H1 (cell line): ENCODE measurements around the gene ZBTB20. TPM values are rescaled to one million over a fixed set of nuclear protein-coding genes. Genes with fewer than 3 reads are reported as not detected.

Experiments
- CTCF ChIA-PET: fragments of 300-600 bp; sonication (Branson Sonifier 250); formaldehyde crosslinking; loops from one replicate; lab custom pipeline; 2021; ENCODE audit not compliant: partially characterized antibody; lab: Charles Lee
- POLR2A ChIA-PET: fragments of 300-600 bp; sonication (Branson Sonifier 250); formaldehyde crosslinking; loops from one replicate; lab custom pipeline; 2021; ENCODE audit warnings: inconsistent platforms; ENCODE audit not compliant: partially characterized antibody; lab: Charles Lee
- DNase-seq, 2 experiments: peaks; one replicate each; pipeline versions ENCODE4 v3.0.0 to v3.0.0-alpha.2; 2010 to 2022; ENCODE audit warnings: low spot score in 2 of 2, low read depth in 1 of 2, mixed read lengths in 1 of 2
- FAIRE-seq: peaks from 2 replicates; lab custom pipeline; 2011; peaks lifted over from hg19 to GRCh38; lab: Jason Lieb, UNC
- H2AFZ ChIP-seq: 2 replicates; pipeline ENCODE4 v1.8.1; 2012; ENCODE audit warnings: low read length, inconsistent platforms
- H2AK5ac ChIP-seq: 2 replicates; pipeline ENCODE4 v1.6.1; 2013; ENCODE audit warnings: low read depth, low read length
- H2BK120ac ChIP-seq: replicated peaks from 2 replicates; pipeline ENCODE3; 2013; ENCODE audit warnings: low read depth, low read length, inconsistent platforms
- H2BK12ac ChIP-seq: 2 replicates; pipeline ENCODE4 v1.6.1; 2013; ENCODE audit warnings: low read depth, low read length
- H2BK15ac ChIP-seq: 2 replicates; pipeline ENCODE4 v1.6.1; 2013; ENCODE audit warnings: low read length
- H2BK20ac ChIP-seq: 2 replicates; pipeline ENCODE4 v1.6.1; 2013; ENCODE audit warnings: low read length
- H2BK5ac ChIP-seq: 2 replicates; pipeline ENCODE4 v1.6.1; 2013; ENCODE audit warnings: low read depth, low read length
- H3K14ac ChIP-seq: 2 replicates; pipeline ENCODE4 v1.6.1; 2013; ENCODE audit warnings: inconsistent platforms; ENCODE audit not compliant: insufficient read length
- H3K18ac ChIP-seq: 2 replicates; pipeline ENCODE4 v1.6.1; 2013; ENCODE audit warnings: low read length; ENCODE audit errors: extremely low read depth
- H3K23ac ChIP-seq: 2 replicates; pipeline ENCODE4 v1.6.1; 2013; ENCODE audit warnings: inconsistent platforms; ENCODE audit not compliant: insufficient read length
- H3K23me2 ChIP-seq: 2 replicates; pipeline ENCODE4 v1.6.1; 2013; ENCODE audit warnings: low read depth, low read length
- H3K27ac ChIP-seq: 2 replicates; pipeline ENCODE4 v1.6.1; 2011; ENCODE audit warnings: low read depth, low read length, inconsistent platforms
- H3K27me3 ChIP-seq, 4 experiments: replicated peaks in 1 of 4; 1 replicate in 1 of 4; 2 replicates in 3 of 4; pipeline versions ENCODE4 v1.6.1 to v1.8.1; 2011 to 2013; ENCODE audit warnings: low read length in 3 of 4, mild to moderate bottlenecking in 3 of 4, inconsistent platforms in 2 of 4, mixed read lengths in 2 of 4, moderate library complexity in 1 of 4; ENCODE audit not compliant: control insufficient read depth in 3 of 4, insufficient read depth in 3 of 4; ENCODE audit errors: extremely low read depth in 1 of 4
- H3K36me3 ChIP-seq, 4 experiments: 2 replicates each; pipeline versions ENCODE4 v1.6.1 to v1.8.1; 2011 to 2013; ENCODE audit warnings: mild to moderate bottlenecking in 4 of 4, low read length in 3 of 4, moderate library complexity in 2 of 4, control low read depth in 1 of 4, inconsistent platforms in 1 of 4; ENCODE audit not compliant: insufficient read depth in 4 of 4, control insufficient read depth in 2 of 4
- H3K4ac ChIP-seq: replicated peaks from 2 replicates; pipeline ENCODE3; 2013; ENCODE audit warnings: low read length, low read depth, mixed read lengths, inconsistent platforms; ENCODE audit not compliant: insufficient read length
- H3K4me1 ChIP-seq, 4 experiments: replicated peaks in 1 of 4; 1 replicate in 1 of 4; 2 replicates in 3 of 4; pipeline versions ENCODE4 v1.6.1 to v1.8.1; 2011 to 2013; ENCODE audit warnings: low read length in 3 of 4, inconsistent platforms in 2 of 4, mixed read lengths in 1 of 4; ENCODE audit not compliant: insufficient read depth in 4 of 4, control insufficient read depth in 3 of 4
- H3K4me2 ChIP-seq, 2 experiments: 2 replicates each; pipeline versions ENCODE4 v1.6.1 to v1.8.1; 2011 to 2013; ENCODE audit warnings: low read depth in 2 of 2, low read length in 2 of 2, control low read depth in 1 of 2, inconsistent platforms in 1 of 2, mild to moderate bottlenecking in 1 of 2; ENCODE audit not compliant: insufficient read depth in 1 of 2
- H3K4me3 ChIP-seq, 4 experiments: fragments of 200-600, 300-600 bp in 1 of 4; sonication (generic), shearing (Covaris generic), sonication (Bioruptor Twin) in 1 of 4; 2 replicates each; pipeline versions ENCODE4 v1.5.1 to v1.8.1; 2011 to 2016; ENCODE audit warnings: low read length in 4 of 4, low read depth in 3 of 4, control low read depth in 2 of 4, inconsistent platforms in 2 of 4, mild to moderate bottlenecking in 2 of 4, mixed read lengths in 1 of 4, moderate library complexity in 1 of 4; ENCODE audit not compliant: insufficient read depth in 2 of 4; ENCODE audit errors: extremely low read depth in 1 of 4
- H3K56ac ChIP-seq: replicated peaks from 2 replicates; pipeline ENCODE3; 2013; ENCODE audit warnings: low read depth, mild to moderate bottlenecking, mixed read lengths, low read length, inconsistent platforms; ENCODE audit not compliant: insufficient read length
- H3K79me1 ChIP-seq: 2 replicates; pipeline ENCODE4 v1.6.1; 2013; ENCODE audit warnings: low read depth, low read length, control low read depth
- H3K79me2 ChIP-seq, 2 experiments: 2 replicates each; pipeline versions ENCODE4 v1.6.1 to v1.8.1; 2012 to 2013; ENCODE audit warnings: low read length in 2 of 2, mild to moderate bottlenecking in 2 of 2, inconsistent platforms in 1 of 2; ENCODE audit not compliant: insufficient read depth in 2 of 2, control insufficient read depth in 1 of 2
- H3K9ac ChIP-seq, 4 experiments: replicated peaks in 1 of 4; 1 replicate in 1 of 4; 2 replicates in 3 of 4; pipeline versions ENCODE4 v1.6.1 to v1.8.1; 2011 to 2013; ENCODE audit warnings: low read depth in 3 of 4, low read length in 3 of 4, control low read depth in 2 of 4, mild to moderate bottlenecking in 2 of 4, moderate library complexity in 2 of 4, inconsistent platforms in 1 of 4; ENCODE audit errors: extremely low read depth in 1 of 4
- H3K9me3 ChIP-seq, 2 experiments: 2 replicates each; pipeline versions ENCODE4 v1.6.1 to v1.8.1; 2012 to 2013; ENCODE audit warnings: mild to moderate bottlenecking in 2 of 2, moderate library complexity in 2 of 2, control low read depth in 1 of 2, inconsistent platforms in 1 of 2, low read depth in 1 of 2, low read length in 1 of 2, mixed read lengths in 1 of 2; ENCODE audit not compliant: insufficient read depth in 2 of 2
- H4K20me1 ChIP-seq, 2 experiments: replicated peaks in 1 of 2; 2 replicates each; pipeline versions ENCODE3 to v1.8.1; 2011 to 2013; ENCODE audit warnings: inconsistent platforms in 2 of 2, low read length in 2 of 2, mild to moderate bottlenecking in 1 of 2; ENCODE audit not compliant: insufficient read depth in 2 of 2, control insufficient read depth in 1 of 2
- H4K5ac ChIP-seq: 2 replicates; pipeline ENCODE4 v1.6.1; 2013; ENCODE audit warnings: low read length, low read depth, mixed read lengths, inconsistent platforms; ENCODE audit not compliant: insufficient read length
- H4K8ac ChIP-seq: 2 replicates; pipeline ENCODE4 v1.8.0; 2013; ENCODE audit warnings: mild to moderate bottlenecking, moderate library complexity, low read length, inconsistent platforms; ENCODE audit not compliant: insufficient read depth; ENCODE audit errors: extremely low read depth
- H4K91ac ChIP-seq: replicated peaks from 2 replicates; pipeline ENCODE3; 2013; ENCODE audit warnings: low read length, mixed read lengths, inconsistent platforms; ENCODE audit not compliant: insufficient read length
- CEBPB ChIP-seq: IDR thresholded peaks from 2 replicates; pipeline ENCODE4 v1.6.1; 2012; ENCODE audit warnings: low read depth, low read length
- CREB1 ChIP-seq: IDR thresholded peaks from 2 replicates; pipeline ENCODE4 v1.6.1; 2012; ENCODE audit warnings: inconsistent platforms
- EZH2 ChIP-seq: fragments of 200-600 bp; sonication (generic); IDR thresholded peaks from 2 replicates; pipeline ENCODE4 v1.7.1; 2012; ENCODE audit warnings: low read depth, mild to moderate bottlenecking, moderate library complexity, low read length, inconsistent platforms; ENCODE audit not compliant: severe bottlenecking
- KDM4A ChIP-seq: IDR thresholded peaks from one replicate; pipeline ENCODE4 v1.7.1; 2012; ENCODE audit warnings: low read depth, mild to moderate bottlenecking, moderate library complexity, low read length, inconsistent platforms; ENCODE audit not compliant: severe bottlenecking
- SP4 ChIP-seq: IDR thresholded peaks from 2 replicates; pipeline ENCODE4 v1.6.1; 2012; ENCODE audit warnings: low read length, inconsistent platforms
- TBP ChIP-seq: IDR thresholded peaks from 2 replicates; pipeline ENCODE4 v1.6.1; 2011; ENCODE audit warnings: low read depth, low read length, improper control_type of control experiment
- TCF12 ChIP-seq: IDR thresholded peaks from 2 replicates; pipeline ENCODE4 v1.6.1; 2011; ENCODE audit warnings: low read depth, mild to moderate bottlenecking, low read length
- WGBS, 2 experiments: shearing (Covaris generic) in 1 of 2; methylation state at CpG; one replicate each; pipeline versions ENCODE4 v1.1.6 to v1.1.7; 2013 to 2015; ENCODE audit warnings: low lambda C conversion rate in 2 of 2, mixed read lengths in 2 of 2, inconsistent platforms in 1 of 2, low coverage in 1 of 2, missing lambda C conversion rate in 1 of 2; ENCODE audit not compliant: insufficient replicate concordance in 2 of 2, insufficient coverage in 1 of 2, insufficient read length in 1 of 2; ENCODE audit errors: extremely low coverage in 1 of 2, missing lambda C conversion rate in 1 of 2; 5-methylcytosine and 5-hydroxymethylcytosine counted together
- polyA plus RNA-seq, 7 experiments: library from polyadenylated mRNA; depleted of rRNA in 3 of 7; stranded (reverse) in 5 of 7; unstranded in 2 of 7; fragments of >200 nt in 5 of 7; fragments of 200-250 nt in 2 of 7; gene quantifications; 1 replicate in 5 of 7; 2 replicates in 1 of 7; 4 replicates in 1 of 7; pipeline versions ENCODE4 v1.2.1 to v1.2.3, GENCODE V29; 2011 to 2013; ENCODE audit warnings: missing spikeins in 2 of 7, mixed read lengths in 2 of 7
- total RNA-seq: library from RNA; stranded (reverse); fragmentation: NEBNext Ultra II Directional; extraction: Animal tissue kit (Norgen Biotek cat#: 25700); gene quantifications from 2 replicates; pipeline ENCODE4 v1.2.1, GENCODE V29; 2021
- TF ChIP-seq, protein P1 (sequence below): IDR thresholded peaks from 2 replicates; pipeline ENCODE4 v1.6.1; 2012; ENCODE audit warnings: inconsistent platforms

Gene ZBTB20
- total and polyA plus RNA-seq, 2 of the 8 experiments (the other 6 are each of a cell fraction or from before 2014, with no cell fraction given) = 0.35 to 1.3 TPM

DNA sequence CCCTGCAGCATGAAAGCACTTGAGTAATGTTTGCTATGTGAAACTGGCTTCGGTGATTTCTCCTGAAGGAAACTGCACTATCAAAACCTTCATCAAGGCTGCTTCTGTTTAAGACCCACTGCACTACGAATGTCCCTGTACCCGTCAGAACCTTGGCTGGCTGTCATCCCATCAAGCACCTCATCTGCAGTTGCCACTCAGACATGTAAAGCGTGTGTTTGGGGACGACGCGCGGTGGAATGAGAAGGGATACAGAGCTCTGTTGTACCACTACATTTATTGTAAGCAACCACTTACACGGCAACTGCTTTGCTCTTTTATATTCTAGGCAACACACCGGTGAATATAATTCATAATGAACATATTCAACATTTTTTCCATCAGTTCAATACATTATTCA is 705.7 kb downstream of the ZBTB20 start:
- Histone ChIP-seq H3K36me3 (no peaks in the 10 kb centered on the region), H3K56ac (no peak overlapping the region), H3K23me2 (no peaks in the 10 kb centered on the region), H4K20me1 (no peaks in the 10 kb centered on the region), H3K27me3 (no peaks in the 10 kb centered on the region), H2AFZ (no peak overlapping the region), H2BK20ac (no peak overlapping the region), H3K9ac (no peak overlapping the region)
- DNase-seq = no peak
- WGBS, 2 experiments = 94% methylated on average over 10 of the region's 10 CpGs; no CpG with 5 or more reads in 1 of the 2 experiments
- POLR2A ChIA-PET = no interaction called here
- CTCF ChIA-PET = interaction anchor here (0.7 to 1.1 kb wide), 3 partner anchors 9 to 142 kb away, joined by 3 to 4 read pairs (median 3); no protein-coding TSS in a partner anchor
- no peak for TF ChIP-seq EZH2
- TF ChIP-seq CEBPB = no peak
- TF ChIP-seq SP4 = no peak
- TF ChIP-seq KDM4A = no peak
- TF ChIP-seq, protein P1, sequence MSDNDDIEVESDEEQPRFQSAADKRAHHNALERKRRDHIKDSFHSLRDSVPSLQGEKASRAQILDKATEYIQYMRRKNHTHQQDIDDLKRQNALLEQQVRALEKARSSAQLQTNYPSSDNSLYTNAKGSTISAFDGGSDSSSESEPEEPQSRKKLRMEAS = no peak
- TF ChIP-seq CREB1 = no peak
- no peak for TF ChIP-seq TCF12
- no peak for TF ChIP-seq TBP
- TF ChIP-seq, all 59 proteins: peak for 0
- Histone ChIP-seq H3K79me1 (no peaks in the 10 kb centered on the region), H3K79me2 (no peaks in the 10 kb centered on the region), H3K4ac (no peak overlapping the region), H3K27ac (no peak overlapping the region), H3K4me1 (no peaks in the 10 kb centered on the region), H3K4me3 (no peak overlapping the region), H3K18ac (no peak overlapping the region), H3K23ac (no peak overlapping the region), H2BK15ac (no peak overlapping the region), H4K91ac (no peak overlapping the region), H2AK5ac (no peak overlapping the region), H2BK120ac (no peak overlapping the region), H2BK12ac (no peak overlapping the region), H4K5ac (no peak overlapping the region), H4K8ac (no peak overlapping the region), H3K9me3 (no peaks in the 10 kb centered on the region), H2BK5ac (no peak overlapping the region), H3K4me2 (no peak overlapping the region), H3K14ac (no peak overlapping the region)
- FAIRE-seq = no peak
